HG03095 (cell line): ENCODE measurements around the gene ACP2.
"Not testable (repeated sequence)": the region's sequence is repeated elsewhere in the genome, so short reads cannot be mapped to it uniquely, and the experiment has no call there.

Source experiments
- ATAC-seq: cut with Tn5 transposase; IDR thresholded peaks from one replicate; pipeline ENCODE4 v1.9.1; 2021; ENCODE audit warnings: moderate library complexity; ENCODE audit not compliant: unreplicated experiment

ACP2 gene

DNA sequence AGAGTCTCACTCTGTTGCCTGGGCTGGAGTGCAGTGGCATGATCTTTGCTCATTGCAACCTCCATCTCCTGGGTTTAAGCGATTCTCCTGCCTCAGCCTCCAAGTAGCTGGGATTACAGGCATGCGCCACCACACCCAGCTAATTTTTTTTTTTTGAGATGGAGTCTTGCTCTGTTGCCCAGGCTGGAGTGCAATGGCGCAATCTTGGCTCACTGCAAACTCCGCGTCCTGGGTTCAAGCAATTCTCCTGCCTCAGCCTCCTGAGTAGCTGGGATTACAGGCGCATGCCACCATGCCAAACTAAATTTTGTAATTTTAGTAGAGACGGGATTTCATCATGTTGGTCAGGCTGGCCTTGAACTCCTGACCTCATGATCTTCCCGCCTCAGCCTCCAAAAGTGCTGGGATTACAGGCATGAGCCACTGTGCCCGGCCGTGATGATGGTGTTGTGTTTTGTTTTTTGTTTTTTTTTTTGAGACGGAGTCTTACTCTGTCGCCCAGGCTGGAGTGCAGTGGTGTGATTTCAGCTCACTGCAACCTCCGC, 40.5 kb downstream of the ACP2 start:
- ATAC-seq: not testable (repeated sequence)

DNA sequence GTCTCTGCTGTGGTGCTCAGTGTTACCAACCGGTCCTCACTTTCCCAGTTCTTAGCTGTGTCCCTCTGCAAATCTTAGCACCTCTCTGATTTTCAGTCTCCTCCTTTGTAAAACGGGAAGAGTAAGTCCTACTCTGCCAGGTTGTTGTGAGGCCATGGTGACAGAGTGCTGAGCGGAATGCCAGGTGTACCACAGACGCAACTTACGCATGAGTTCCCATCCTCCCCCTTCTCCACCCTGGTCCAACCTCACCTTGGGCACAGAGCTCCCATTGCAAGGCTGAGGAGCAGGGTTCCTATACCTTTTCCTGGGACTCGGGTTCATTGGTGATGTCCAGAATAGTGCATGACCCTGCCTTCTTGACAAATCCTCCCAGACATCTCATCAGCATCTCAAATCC, 41.2 kb downstream of the ACP2 start:
- no peak for ATAC-seq

DNA sequence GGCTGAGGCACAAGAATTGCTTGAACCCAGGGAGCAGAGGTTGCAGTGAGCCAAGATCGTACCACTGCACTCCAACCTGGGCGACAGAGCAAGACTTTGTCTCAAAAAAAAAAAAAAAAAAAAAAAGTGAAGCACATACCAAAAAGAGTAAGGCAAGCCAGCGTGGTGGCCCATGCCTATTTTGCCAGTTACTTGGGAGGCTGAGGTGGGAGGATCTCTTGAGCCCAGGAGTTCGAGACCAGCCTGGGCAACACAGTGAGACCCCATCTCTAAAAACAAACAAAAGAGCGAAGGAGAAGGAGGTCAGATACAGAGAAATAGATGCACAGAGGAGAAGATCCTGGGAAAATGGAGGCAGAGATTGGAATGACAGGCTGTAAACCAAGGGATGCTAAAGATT, 42.0 kb downstream of the ACP2 start:
- ATAC-seq: not testable (repeated sequence)

DNA sequence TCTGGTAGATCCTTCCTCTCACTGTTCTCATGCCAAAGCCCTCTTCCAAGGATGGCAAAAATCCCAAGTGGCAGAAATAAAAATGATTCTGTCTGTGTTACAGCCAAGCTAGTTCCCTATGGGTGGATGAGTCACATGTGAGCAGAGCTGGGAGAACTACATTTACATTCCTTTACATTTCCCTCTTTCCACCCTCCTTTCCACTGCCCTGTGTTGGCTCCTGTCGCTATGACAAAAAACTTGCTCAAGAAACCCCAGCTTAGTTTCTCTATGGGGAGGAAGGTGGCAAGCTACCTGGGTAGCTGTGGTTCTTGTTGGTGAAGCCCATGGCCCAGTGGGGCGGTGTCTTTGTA, 44.0 kb downstream of the ACP2 start:
- ATAC-seq: no peak

DNA sequence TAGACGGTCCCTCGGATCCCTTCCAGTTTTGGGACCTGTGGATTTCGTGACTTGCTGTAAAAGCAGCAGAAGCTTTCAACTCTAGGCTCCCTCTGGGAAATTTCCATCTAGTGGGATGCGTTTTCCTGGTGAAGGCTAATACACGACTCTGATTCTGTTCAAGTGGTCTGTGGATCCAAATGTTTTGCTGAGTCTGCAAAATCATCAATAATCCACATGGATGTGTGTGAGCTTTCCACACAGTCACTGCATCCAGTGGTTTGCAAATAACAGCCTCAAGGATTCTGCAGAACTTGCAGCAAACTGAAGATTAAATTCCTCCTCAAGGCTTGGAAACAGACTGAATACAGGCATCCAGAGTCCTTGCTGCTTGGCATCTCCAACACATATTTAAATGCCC, 46.0 kb downstream of the ACP2 start:
- ATAC-seq: no peak

DNA sequence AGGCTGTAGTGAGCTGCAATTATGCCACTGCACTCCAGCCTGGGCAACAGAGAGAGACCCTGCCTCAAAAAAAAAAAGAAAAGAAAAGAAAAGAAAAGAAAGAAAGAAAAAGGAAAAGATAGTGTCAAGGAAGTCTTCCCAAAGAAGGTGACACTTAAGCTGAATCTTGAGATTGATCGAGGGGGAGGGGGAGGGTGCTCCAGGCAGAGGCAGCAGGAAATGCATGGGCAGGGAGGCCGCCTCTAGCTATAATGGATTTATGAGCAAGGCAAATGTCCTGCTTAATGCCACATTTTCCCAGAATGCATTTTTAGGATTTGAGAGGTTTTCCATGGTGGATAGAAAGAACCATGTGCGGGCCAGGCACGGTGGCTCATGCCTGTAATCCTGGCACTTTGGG, 47.6 kb downstream of the ACP2 start:
- no peak for ATAC-seq

DNA sequence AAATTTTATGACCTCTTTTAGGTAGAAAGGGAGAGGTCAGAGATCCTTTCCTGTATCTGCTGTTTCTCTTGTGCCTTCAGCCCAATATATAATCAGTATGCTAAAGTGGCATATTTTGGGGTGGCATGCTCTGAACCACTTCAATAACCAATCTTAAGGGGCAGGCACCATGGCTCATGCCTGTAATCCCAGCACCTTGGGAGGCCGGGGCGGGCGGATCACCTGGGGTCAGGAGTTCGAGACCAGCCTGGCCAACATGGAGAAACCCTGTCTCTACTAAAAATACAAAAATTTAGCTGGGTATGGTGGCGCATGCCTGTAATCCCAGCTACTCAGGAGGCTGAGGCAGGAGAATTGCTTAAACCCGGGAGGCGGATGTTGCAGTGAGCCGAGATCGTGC, 50.5 kb downstream of the ACP2 start:
- ATAC-seq: not testable (repeated sequence)

DNA sequence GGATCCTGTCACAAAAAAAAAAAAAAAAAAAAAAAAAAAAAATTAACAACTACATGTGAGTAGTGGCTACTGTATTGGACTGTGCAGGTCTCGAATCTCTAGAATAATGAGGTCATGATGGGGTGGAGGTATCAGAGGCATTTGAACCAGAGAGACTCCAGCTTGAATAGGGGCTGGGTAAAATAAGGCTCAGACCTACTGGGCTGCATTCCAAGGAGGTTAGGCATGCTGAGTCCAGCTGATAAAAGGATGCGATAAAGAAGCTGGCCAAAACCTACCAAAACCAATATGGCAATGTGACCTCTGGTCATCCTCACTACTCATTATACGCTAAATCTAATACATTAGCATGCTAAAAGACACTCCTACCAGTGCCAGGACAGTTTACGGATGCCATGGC, 56.5 kb downstream of the ACP2 start:
- no peak for ATAC-seq

DNA sequence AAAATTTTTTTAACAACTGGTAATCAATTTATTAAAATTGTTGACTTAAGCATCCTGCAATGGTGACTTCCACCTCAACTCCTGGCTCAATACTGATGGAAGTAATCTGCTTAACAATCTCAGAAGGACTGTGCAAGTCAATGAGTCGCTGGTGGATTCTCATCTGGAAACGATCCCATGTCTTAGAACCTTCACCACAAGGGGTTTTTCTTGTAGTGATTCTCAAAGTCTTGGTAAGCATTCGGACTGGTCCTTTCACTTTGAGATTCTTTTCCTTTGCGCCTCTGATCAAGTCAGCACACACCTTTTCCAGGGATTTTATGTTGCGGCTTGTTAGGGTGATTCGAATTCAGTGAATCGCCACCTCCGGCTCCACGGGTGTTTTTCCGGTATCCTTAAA, 57.5 kb downstream of the ACP2 start:
- not testable (repeated sequence) for ATAC-seq
